Middle frontal gyrus (tissue), 1 donor: ENCODE data around the gene AK2.
"Not testable (repeated sequence)": the region's sequence is repeated elsewhere in the genome, so short reads cannot be mapped to it uniquely, and the experiment has no call there.

Experiments
- DNase-seq: peaks from one replicate; pipeline ENCODE4 v3.0.0-alpha.2; 2015; ENCODE audit warnings: low spot score; ENCODE audit errors: extremely low spot score

Gene AK2

GRCh38 chr1:33024430-33025179 is 12.1 kb downstream of the AK2 start:
- not testable (repeated sequence) for DNase-seq

- no peak for DNase-seq
These were observed 14.0 kb downstream of the AK2 start for GRCh38 chr1:33022650-33023200.

GRCh38 chr1:33021567-33022431 is 14.9 kb downstream of the AK2 start:
- DNase-seq, result no peak

GRCh38 chr1:33018112-33018511 is 18.6 kb downstream of the AK2 start:
- DNase-seq, result no peak

- no peak for DNase-seq
These were observed 19.5 kb downstream of the AK2 start for GRCh38 chr1:33017175-33017574.

- no peak for DNase-seq
These were observed 21.5 kb downstream of the AK2 start for GRCh38 chr1:33015216-33015615.

GRCh38 chr1:33014464-33015163 is 22.1 kb downstream of the AK2 start:
- no peak for DNase-seq

GRCh38 chr1:33013791-33014190 is 22.9 kb downstream of the AK2 start:
- DNase-seq, result no peak

- no peak for DNase-seq
These were observed 24.5 kb downstream of the AK2 start for GRCh38 chr1:33012165-33012564.

GRCh38 chr1:33010932-33011731 is 25.6 kb downstream of the AK2 start:
- DNase-seq, result no peak

GRCh38 chr1:33009561-33009960 is 27.1 kb downstream of the AK2 start:
- DNase-seq, result no peak

- DNase-seq, result no peak
These were observed 28.4 kb downstream of the AK2 start for GRCh38 chr1:33008051-33008914.

- peak; percentile 30 for DNase-seq
These were observed 29.3 kb downstream of the AK2 start for GRCh38 chr1:33007190-33008050.

- no peak for DNase-seq
These were observed 30.8 kb downstream of the AK2 start for GRCh38 chr1:33005838-33006421.

GRCh38 chr1:33005117-33005837 is 31.4 kb downstream of the AK2 start:
- DNase-seq, result no peak

GRCh38 chr1:33004613-33005012 is 32.1 kb downstream of the AK2 start:
- DNase-seq, result no peak

- DNase-seq, result no peak
These were observed 33.0 kb downstream of the AK2 start for GRCh38 chr1:33003657-33004056.

GRCh38 chr1:33002006-33002405 is 34.7 kb downstream of the AK2 start:
- no peak for DNase-seq
